GM12801 (cell line): Measurements from ENCODE around the gene PRDM16.

Experiments
- TF ChIP-seq, protein P1 (sequence below): IDR thresholded peaks from one replicate; pipeline ENCODE4 v1.5.1; 2011; ENCODE audit warnings: control low read depth; ENCODE audit not compliant: insufficient read length; ENCODE audit errors: extremely low read depth

Gene PRDM16

GRCh38 chr1:3359756-3360440 lies 290.9 kb downstream of the PRDM16 start:
- TF ChIP-seq, protein P1, sequence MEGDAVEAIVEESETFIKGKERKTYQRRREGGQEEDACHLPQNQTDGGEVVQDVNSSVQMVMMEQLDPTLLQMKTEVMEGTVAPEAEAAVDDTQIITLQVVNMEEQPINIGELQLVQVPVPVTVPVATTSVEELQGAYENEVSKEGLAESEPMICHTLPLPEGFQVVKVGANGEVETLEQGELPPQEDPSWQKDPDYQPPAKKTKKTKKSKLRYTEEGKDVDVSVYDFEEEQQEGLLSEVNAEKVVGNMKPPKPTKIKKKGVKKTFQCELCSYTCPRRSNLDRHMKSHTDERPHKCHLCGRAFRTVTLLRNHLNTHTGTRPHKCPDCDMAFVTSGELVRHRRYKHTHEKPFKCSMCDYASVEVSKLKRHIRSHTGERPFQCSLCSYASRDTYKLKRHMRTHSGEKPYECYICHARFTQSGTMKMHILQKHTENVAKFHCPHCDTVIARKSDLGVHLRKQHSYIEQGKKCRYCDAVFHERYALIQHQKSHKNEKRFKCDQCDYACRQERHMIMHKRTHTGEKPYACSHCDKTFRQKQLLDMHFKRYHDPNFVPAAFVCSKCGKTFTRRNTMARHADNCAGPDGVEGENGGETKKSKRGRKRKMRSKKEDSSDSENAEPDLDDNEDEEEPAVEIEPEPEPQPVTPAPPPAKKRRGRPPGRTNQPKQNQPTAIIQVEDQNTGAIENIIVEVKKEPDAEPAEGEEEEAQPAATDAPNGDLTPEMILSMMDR, result no peak

DNA sequence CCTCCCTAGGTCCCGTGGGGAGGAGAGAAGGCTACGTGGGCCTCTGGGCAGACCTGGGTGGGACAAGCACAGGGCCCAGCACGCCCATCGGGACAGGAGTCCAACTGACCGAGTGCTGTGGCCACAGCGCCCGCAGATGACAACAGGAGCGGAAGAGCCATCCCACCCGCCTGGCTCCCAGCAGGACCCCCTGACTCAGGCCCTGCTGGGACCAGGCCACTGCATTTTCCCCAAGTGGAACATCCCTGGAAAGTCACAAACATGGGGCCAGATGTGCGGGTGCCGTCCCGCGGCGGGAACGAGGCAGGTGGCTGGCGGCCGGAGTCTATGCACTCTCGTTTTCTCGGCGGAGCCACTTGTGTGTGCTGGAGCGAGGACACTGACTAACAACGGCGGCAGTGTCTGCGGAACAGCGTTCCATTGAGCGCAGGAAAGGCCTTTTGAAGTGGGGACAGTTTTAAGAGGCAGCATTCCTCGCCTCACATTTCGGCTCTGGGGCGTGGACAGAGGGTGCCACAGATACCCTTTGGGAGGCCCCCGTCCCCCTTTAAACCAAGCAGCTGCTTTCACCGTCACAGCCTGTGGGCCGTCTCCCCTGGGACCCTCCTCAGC lies 291.7 kb downstream of the PRDM16 start:
- TF ChIP-seq, protein P1, result no peak

DNA sequence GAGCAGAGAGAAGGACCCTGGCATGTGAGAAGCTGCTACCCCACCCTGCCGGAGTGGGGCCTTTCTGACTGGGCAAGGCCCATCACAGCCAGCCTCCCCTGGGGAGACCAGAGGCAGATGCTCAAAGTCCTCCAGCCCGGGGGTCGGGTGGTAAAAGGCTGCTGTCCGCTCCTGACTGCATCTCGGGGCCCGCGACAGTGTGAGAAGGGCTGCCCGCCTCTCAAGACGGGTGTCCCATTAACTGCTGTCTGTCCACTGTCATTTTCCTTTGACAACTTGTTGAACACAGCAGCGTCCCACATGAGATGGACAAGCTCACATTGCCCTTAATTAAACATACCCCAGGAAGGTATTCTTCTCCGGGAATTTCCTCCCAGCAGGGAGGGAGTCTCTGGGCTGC lies 294.0 kb downstream of the PRDM16 start:
- TF ChIP-seq, protein P1, result no peak

- TF ChIP-seq, protein P1, result no peak
Observed at GRCh38 chr1:3363756-3364155, 294.8 kb downstream of the PRDM16 start.

DNA sequence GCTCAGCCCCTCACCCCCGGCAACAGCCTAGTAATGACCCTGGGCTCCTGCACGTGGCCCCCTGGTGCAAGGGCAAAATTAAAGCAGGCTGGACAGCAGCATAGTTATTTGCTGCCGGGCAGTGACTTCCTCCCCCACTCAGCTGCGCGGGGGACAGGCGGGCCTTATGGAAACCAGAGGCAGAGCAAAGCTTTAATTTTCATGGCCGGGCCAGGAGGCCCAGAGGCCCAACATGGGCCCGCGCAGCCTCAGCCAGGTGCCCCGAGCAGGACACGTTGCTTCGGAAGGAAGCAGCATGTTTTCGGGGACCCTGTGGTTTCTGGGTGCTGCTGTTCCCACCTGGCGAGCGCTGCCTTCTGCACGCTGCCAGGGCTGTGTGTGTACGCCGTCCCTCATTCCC lies 295.5 kb downstream of the PRDM16 start:
- TF ChIP-seq, protein P1, result no peak

- TF ChIP-seq, protein P1, result no peak
Observed at GRCh38 chr1:3364983-3365382, 296.0 kb downstream of the PRDM16 start.

- TF ChIP-seq, protein P1, result no peak
Observed at GRCh38 chr1:3365523-3366125, 296.6 kb downstream of the PRDM16 start.
